GM20431 (cell line): ENCODE data around the gene ZNF814.
"Not testable (repeated sequence)": the region's sequence is repeated elsewhere in the genome, so short reads cannot be mapped to it uniquely, and the experiment has no call there.

Source experiments
- in situ Hi-C: fragments of 300-500 bp; cut with MseI, MboI; formaldehyde crosslinking; loops from one replicate; pipeline ENCODE4 v1.15.0; 2020; ENCODE audit warnings: low sequenced_read_pairs; ENCODE audit not compliant: unreplicated experiment

The ZNF814 gene

DNA sequence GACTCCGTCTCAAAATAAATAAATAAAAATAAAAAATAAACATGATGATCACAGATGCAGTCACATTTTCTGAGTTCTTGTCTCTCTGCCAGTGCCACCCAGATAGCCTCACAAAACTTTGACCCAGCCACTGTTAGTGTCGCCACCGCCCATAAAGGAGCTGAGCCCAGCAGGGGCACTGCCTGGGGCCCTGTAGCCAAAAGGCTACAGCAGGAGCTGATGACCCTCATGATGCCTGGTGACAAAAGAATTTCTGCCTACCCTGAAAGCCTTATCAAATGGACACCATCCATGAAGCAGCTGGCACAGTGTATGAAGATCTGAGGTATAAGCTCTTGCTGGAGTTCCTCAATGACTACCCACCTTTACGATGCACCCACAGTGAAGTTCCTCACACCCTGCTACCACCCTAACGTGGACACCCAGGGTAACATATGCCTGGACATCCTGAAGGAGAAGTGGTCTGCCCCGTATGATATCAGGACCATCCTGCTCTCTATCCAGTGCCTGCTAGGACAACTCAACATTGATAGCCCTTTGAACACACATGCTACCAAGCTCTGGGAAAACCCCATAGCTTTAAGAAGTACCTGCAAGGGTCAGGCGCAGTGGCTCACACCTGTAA is 20.9 kb downstream of the ZNF814 start:
- in situ Hi-C loops, result no loop called here

DNA sequence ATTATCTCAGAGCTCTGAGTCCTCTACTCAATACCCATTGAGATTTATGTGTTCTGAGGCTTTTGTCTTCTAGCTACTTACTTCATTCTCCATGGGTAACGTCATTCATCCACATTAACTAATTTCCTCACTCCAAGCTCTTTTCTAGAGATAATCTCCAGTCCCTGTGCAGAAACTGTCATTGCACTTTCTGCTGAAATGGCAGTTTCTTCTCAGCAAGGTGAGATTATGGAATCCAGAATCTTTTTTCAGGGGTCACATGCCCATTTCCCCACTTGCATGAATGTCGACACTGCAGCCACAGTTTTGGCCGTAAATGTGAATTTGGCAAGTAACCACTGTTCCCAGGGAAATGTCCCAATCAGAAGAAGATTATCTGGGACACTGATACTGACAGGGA is 26.5 kb downstream of the ZNF814 start:
- in situ Hi-C loops, result not testable (repeated sequence)

DNA sequence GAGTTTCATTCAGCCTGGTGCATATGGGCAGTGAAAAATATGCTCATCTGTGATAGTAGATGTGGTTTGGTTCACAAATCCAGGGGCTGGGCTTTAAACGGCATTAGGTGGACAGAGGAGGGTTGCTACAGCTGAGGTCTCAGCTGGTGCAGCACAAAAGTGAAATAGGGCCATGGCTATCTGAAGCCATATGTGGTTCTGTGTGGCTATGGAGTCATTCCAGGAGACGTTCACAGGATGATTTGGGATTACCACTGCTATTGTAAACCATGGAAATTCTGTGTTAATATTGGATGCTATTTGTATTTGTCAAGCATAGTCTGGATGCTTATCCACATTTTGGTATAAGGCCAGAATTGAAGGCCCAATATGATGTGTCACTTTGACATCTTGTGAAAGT is 34.7 kb downstream of the ZNF814 start:
- in situ Hi-C loops, result not testable (repeated sequence)

DNA sequence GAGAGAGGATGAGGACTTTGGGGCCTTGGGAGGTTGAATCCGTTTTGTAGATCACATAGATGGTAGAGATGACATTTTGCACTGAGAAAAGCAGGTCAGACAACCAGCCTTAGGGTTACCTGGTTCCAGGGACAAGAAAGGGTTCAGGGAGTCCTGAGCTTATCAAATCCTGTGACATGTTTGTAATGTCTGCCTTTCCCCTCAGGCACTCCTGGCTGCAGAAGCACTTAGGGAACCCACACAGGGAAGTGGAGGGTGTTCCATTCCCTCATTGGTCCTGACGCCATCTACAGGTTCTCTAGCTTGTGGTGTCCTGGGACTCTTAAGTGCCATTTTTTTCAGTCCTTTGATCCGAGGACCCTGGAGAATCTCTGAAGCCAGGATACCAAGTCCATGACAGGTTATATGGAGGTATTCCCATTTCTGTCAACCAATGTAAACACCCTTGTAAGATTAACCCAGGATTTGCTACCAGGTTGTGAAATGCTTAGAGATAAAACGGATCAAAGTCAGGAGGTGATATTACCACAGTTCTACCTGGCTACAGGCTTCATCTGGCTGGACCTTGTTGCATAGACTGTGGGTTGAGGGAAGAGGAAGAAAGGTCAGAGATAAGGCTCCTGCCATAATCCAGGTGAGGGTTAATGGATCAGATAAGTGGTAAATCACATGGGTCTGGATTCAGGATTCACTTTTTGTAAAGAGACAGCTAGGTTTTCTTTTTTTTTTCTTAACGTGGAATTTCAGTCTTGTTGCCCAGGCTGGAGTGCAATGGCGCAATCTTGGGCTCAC is 36.8 kb downstream of the ZNF814 start:
- in situ Hi-C loops, result not testable (repeated sequence)

GRCh38 chr19:57850553-57851017 is 38.3 kb downstream of the ZNF814 start:
- in situ Hi-C loops, result no loop called here

- in situ Hi-C loops, result not testable (repeated sequence)
Measured at GRCh38 chr19:57849666-57850473, 39.0 kb downstream of the ZNF814 start, which contains the start of gene ZNF587. Gene ZNF587 (plus strand): TSS chr19:57849859. CDS start chr19:57850039, 180 bp downstream.

- in situ Hi-C loops, result not testable (repeated sequence)
Measured at GRCh38 chr19:57849162-57849665, 39.6 kb downstream of the ZNF814 start.

DNA sequence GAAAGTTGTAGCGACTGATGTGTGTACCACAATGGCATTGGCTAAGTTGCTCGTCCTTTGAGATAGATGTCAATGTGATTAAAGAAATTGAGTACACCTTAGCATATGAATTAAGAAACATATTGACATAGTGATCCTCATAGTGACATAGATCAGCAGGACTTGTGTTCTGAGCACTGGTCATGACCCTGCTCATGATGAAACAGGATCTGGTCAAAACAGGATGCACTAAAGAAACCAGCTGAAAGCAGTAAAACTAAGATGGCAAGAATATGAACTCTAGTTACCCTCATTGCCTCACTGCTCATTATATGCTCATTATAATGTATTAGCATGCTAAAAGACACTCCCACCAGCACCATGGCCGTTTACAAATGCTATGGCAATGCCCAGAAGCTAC is 41.7 kb downstream of the ZNF814 start:
- in situ Hi-C loops, result not testable (repeated sequence)

DNA sequence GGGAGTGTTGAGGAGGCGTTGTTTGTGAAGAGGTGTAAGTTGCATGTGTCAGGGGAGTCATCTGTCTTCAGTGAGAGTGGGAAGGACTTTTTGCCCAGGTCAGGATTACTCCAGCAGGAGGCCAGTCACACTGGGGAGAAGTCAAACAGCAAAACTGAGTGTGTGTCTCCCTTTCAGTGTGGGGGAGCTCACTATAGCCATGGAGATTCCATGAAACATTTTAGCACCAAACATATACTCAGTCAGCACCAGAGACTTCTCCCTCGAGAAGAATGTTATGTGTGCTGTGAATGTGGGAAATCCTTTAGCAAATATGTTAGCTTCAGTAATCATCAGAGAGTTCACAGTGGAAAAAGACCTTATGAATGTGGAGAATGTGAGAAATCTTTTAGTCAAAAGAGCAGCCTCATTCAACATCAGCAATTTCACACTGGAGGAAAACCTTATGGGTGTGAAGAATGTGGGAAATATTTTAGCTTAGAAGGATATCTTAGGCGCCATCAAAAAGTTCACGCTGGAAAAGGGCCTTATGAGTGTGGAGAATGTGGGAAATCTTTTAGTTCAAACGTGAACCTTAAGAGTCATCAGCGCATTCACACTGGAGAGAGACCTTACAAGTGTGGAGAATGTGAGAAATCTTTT is 47.6 kb downstream of the ZNF814 start:
- in situ Hi-C loops, result no loop called here

GRCh38 chr19:57838622-57839191 is 50.1 kb downstream of the ZNF814 start:
- in situ Hi-C loops, result not testable (repeated sequence)

- in situ Hi-C loops, result not testable (repeated sequence)
Measured at GRCh38 chr19:57836991-57837390, 51.8 kb downstream of the ZNF814 start.

DNA sequence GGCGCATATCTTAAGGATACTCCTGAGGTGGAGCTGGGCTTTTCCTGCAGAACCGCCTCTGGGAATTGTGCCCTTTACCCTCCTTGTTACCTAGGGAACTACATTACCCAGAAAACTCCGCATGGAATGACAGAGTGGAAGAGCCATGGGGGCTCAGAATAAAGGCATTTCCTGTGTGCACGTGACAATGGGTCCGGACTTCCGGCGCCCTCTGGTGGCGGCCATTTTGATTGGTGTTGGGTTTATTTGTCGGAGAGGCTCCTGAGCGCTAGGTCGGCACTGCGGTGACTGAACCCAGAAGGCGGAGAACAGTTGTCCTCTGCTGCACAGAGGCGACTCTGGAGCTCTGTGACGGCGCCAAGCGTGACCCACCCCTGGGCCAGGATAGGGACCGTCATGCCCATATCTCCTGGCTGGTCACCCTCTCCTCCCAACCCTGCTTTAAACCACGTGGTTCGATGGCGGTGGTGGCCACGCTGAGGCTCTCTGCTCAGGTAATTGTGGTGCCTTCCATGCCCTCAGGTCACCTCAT is 58.7 kb downstream of the ZNF814 start, which contains the start of gene ZNF587B:
Gene ZNF587B, plus strand, starts transcription at position 229 of the 532 bp plus-strand sequence. Its CDS starts 230 bp downstream, at position 459.
- in situ Hi-C loops, result no loop called here

DNA sequence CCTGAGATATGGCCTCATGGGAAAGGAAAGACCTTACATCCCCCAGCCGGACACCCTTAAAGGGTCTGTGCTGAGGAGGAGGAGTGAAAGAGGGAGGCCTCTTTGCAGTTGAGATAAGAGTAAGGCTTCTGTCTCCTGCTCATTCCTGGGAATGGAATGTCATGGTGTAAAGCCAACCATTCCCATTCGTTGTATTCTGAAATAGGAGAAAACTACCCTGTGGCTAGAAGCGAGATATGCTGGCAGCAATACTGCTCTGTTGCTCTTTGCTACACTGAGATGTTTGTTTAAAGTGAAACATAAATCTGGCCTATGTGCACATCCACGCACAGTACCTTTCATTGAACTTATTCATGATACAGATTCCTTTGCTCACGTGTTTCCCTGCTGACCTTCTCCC is 59.5 kb downstream of the ZNF814 start:
- in situ Hi-C loops, result no loop called here

GRCh38 chr19:57825511-57825910 is 63.3 kb downstream of the ZNF814 start:
- in situ Hi-C loops, result no loop called here

GRCh38 chr19:57823608-57824007 is 65.2 kb downstream of the ZNF814 start:
- in situ Hi-C loops, result not testable (repeated sequence)

GRCh38 chr19:57823155-57823554 is 65.7 kb downstream of the ZNF814 start:
- in situ Hi-C loops, result not testable (repeated sequence)

DNA sequence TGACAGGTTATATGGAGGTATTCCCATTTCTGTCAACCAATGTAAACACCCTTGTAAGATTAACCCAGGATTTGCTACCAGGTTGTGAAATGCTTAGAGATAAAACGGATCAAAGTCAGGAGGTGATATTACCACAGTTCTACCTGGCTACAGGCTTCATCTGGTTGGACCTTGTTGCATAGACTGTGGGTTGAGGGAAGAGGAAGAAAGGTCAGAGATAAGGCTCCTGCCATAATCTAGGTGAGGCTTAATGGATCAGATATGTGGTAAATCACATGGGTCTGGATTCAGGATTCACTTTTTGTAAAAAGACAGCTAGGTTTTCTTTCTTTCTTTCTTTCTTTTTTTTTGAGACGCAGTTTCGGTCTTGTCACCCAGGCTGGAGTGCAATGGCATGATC is 67.3 kb downstream of the ZNF814 start:
- in situ Hi-C loops, result not testable (repeated sequence)

DNA sequence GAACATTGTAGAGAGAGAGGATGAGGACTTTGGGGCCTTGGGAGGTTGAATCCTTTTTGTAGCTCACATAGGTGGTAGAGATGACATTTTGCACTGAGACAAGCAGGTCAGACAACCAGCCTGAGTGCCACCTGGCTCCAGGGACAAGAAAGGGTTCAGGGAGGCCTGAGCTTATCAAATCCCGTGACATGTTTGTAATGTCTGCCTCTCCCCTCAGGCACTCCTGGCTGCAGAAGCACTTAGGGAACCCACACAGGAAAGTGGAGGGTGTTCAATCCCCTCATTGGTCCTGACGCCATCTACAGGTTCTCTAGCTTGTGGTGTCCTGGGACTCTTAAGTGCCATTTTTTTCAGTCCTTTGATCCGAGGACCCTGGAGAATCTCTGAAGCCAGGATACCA is 67.7 kb downstream of the ZNF814 start:
- in situ Hi-C loops, result not testable (repeated sequence)

DNA sequence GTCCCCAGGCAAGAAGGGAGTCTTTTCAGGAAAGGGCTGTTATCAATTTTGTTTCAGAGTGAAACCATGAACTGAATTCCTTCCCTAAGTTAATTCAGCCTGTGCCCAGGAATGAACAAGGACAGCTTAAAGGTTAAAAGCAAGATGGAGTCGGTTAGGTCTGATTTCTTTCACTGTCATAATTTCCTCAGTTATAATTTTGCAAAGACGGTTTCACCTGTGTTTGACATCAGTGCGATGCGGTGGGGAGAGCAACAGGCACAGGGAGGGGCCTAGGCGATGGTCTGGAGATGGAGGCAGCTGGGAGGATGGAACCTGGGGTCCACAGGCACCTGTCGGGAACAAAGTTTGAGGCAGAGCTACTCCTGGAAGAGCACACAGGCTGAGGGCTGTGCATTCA is 68.2 kb downstream of the ZNF814 start:
- in situ Hi-C loops, result no loop called here
